Measurements from ENCODE around the gene OR11A1. TPM values are rescaled to one million over a fixed set of nuclear protein-coding genes. Genes with fewer than 3 reads are reported as not detected.
"Not testable (repeated sequence)": the region's sequence is repeated elsewhere in the genome, so short reads cannot be mapped to it uniquely, and the experiment has no call there.

Gene OR11A1
- total RNA-seq, 4 donors from 2014 or later: not detected

- Histone ChIP-seq H3K4me1 (no peaks in the 10 kb centered on the region), H3K36me3 (no peaks in the 10 kb centered on the region), H3K27ac (no peak overlapping the region), H3K9me3 (no peaks in the 10 kb centered on the region), H3K4me3 (no peak overlapping the region), H3K27me3 (no peaks in the 10 kb centered on the region)
- intact Hi-C loops (cut with DNase I; ENCODE audit: low total_unique reads): no loop called here
- TF ChIP-seq POLR2A (IDR thresholded peaks at IDR 0.05) (no peak), CTCF (IDR thresholded peaks at IDR 0.05) (no peak)
- DNase-seq: no peak
These were observed 5.2 kb upstream of the OR11A1 start for GRCh38 chr6:29462022-29462421.

GRCh38 chr6:29461021-29461814, 4.3 kb upstream of the OR11A1 start:
- no peaks in the 10 kb centered on the region for H3K36me3 ChIP-seq
- no peaks in the 10 kb centered on the region for H3K4me1 ChIP-seq
- H3K27me3 ChIP-seq: no peaks in the 10 kb centered on the region
- intact Hi-C loops (cut with DNase I; ENCODE audit: low total_unique reads): no loop called here
- H3K4me3 ChIP-seq: no peak overlapping the region
- no peaks in the 10 kb centered on the region for H3K9me3 ChIP-seq
- no peak for DNase-seq
- TF ChIP-seq POLR2A (IDR thresholded peaks at IDR 0.05) (no peak), CTCF (IDR thresholded peaks at IDR 0.05) (no peak)
- H3K27ac ChIP-seq: no peak overlapping the region

GRCh38 chr6:29451471-29452193, 5.2 kb downstream of the OR11A1 start:
- H3K27me3 ChIP-seq: peaks cover 0 to 5% of the 10 kb centered on the region in 2 donors
- no peaks in the 10 kb centered on the region for H3K9me3 ChIP-seq
- H3K27ac ChIP-seq: no peak overlapping the region
- TF ChIP-seq CTCF (IDR thresholded peaks at IDR 0.05) (no peak), POLR2A (IDR thresholded peaks at IDR 0.05) (no peak)
- no peaks in the 10 kb centered on the region for H3K4me1 ChIP-seq
- no peak overlapping the region for H3K4me3 ChIP-seq
- H3K36me3 ChIP-seq: no peaks in the 10 kb centered on the region
- intact Hi-C loops (cut with DNase I; ENCODE audit: low total_unique reads): no loop called here
- no peak for DNase-seq

GRCh38 chr6:29447670-29448069, 9.2 kb downstream of the OR11A1 start:
- Histone ChIP-seq H3K4me1 (no peaks in the 10 kb centered on the region), H3K4me3 (no peak overlapping the region), H3K27me3 (no peaks in the 10 kb centered on the region), H3K9me3 (no peaks in the 10 kb centered on the region), H3K27ac (no peak overlapping the region), H3K36me3 (no peaks in the 10 kb centered on the region)
- TF ChIP-seq CTCF (IDR thresholded peaks at IDR 0.05) (no peak), POLR2A (IDR thresholded peaks at IDR 0.05) (no peak)
- no peak for DNase-seq
- intact Hi-C loops (cut with DNase I; ENCODE audit: low total_unique reads): no loop called here

- DNase-seq; H3K4me1 ChIP-seq; H3K9me3 ChIP-seq; H3K36me3 ChIP-seq; H3K4me3 ChIP-seq; intact Hi-C loops (cut with DNase I; ENCODE audit: low total_unique reads); H3K27ac ChIP-seq; H3K27me3 ChIP-seq: not testable (repeated sequence)
These were observed 12.8 kb downstream of the OR11A1 start for GRCh38 chr6:29444031-29444430.
